PFSK-1 (cell line): ENCODE results near the gene ANGEL2.

ENCODE experiments used
- POLR2AphosphoS5 ChIP-seq: IDR thresholded peaks from 2 replicates; pipeline ENCODE4 v1.6.1; 2012; ENCODE audit warnings: low read depth, mild to moderate bottlenecking, control low read depth, low read length, moderate library complexity
- SIN3A ChIP-seq: IDR thresholded peaks from 2 replicates; pipeline ENCODE4 v1.6.1; 2012; ENCODE audit warnings: mild to moderate bottlenecking, low read length, moderate library complexity, borderline replicate concordance; ENCODE audit not compliant: insufficient read depth
- TAF1 ChIP-seq: IDR thresholded peaks from 2 replicates; pipeline ENCODE4 v1.6.1; 2012; ENCODE audit warnings: low read length, control low read depth, borderline replicate concordance; ENCODE audit not compliant: insufficient read depth

- TF ChIP-seq TAF1 (no peak), POLR2AphosphoS5 (no peak), SIN3A (no peak)
These were observed 64.3 kb downstream of the ANGEL2 start for GRCh38 chr1:212951126-212951946.
